ENCODE data around the gene PPIL4. TPM values are rescaled to one million over a fixed set of nuclear protein-coding genes. Genes with fewer than 3 reads are reported as not detected.
A peak's percentile ranks its signal among the peaks of the same experiment; 100 is the strongest.

Gene PPIL4
- total RNA-seq, 1 experiment from 2014 or later = 36.9 TPM

- H4K91ac ChIP-seq (ENCODE audit: insufficient read length, low read depth, low read length) = no peak overlapping the region
- H2BK20ac ChIP-seq (ENCODE audit: low read depth, low read length, poor library complexity, severe bottlenecking) = no peak overlapping the region
- no peak overlapping the region for H2BK15ac ChIP-seq (ENCODE audit: low read depth, low read length)
- H3K4me1 ChIP-seq (ENCODE audit: insufficient read depth, low read length) = no peaks in the 10 kb centered on the region
- no peaks in the 10 kb centered on the region for H3K79me2 ChIP-seq (ENCODE audit: insufficient read depth, low read length)
- H2BK120ac ChIP-seq (ENCODE audit: low read depth, low read length, poor library complexity, severe bottlenecking) = no peak overlapping the region
- no peak overlapping the region for H3T11ph ChIP-seq (ENCODE audit: low read length)
- H3K14ac ChIP-seq (ENCODE audit: insufficient read depth, low read length) = no peak overlapping the region
- no peak overlapping the region for H3K18ac ChIP-seq (ENCODE audit: insufficient read length, low read depth, low read length)
- no peak overlapping the region for H4K8ac ChIP-seq (replicated peaks; ENCODE audit: insufficient read length, low read depth, low read length)
- H3K9me3 ChIP-seq (ENCODE audit: control insufficient read depth, low read depth, low read length) = no peaks in the 10 kb centered on the region
- no peak for TF ChIP-seq CTCF (conservative IDR thresholded peaks at IDR 0.05)
- no peak overlapping the region for H2BK12ac ChIP-seq (ENCODE audit: insufficient read length, low read depth, low read length)
- H3K23ac ChIP-seq (ENCODE audit: insufficient read length, low read depth, low read length) = no peak overlapping the region
- H2AFZ ChIP-seq (ENCODE audit: low read length) = no peak overlapping the region
- H3K27ac ChIP-seq (ENCODE audit: insufficient read length, low read depth, low read length) = no peak overlapping the region
- H3K4ac ChIP-seq (ENCODE audit: low read depth, low read length) = no peak overlapping the region
- H3K27me3 ChIP-seq (ENCODE audit: insufficient read depth, low read length) = no peaks in the 10 kb centered on the region
- H3K4me2 ChIP-seq (ENCODE audit: insufficient read depth, insufficient read length, low read length) = no peak overlapping the region
- H4K5ac ChIP-seq (ENCODE audit: insufficient read length, low read depth, low read length) = no peak overlapping the region
- WGBS (ENCODE audit: extremely low coverage, insufficient read length, low lambda C conversion rate) = no CpG with 5 or more reads among the region's 3 CpGs
- DNase-seq = no peak
- no peak overlapping the region for H3K9ac ChIP-seq (ENCODE audit: extremely low read depth, insufficient read length, low read length)
- no peaks in the 10 kb centered on the region for H4K20me1 ChIP-seq (ENCODE audit: control insufficient read depth, insufficient read depth, insufficient read length)
- H3K23me2 ChIP-seq (ENCODE audit: insufficient read length, low read depth, low read length, poor library complexity, severe bottlenecking) = no peaks in the 10 kb centered on the region
- no peak overlapping the region for H2AK5ac ChIP-seq (ENCODE audit: insufficient read length, low read length)
- no peaks in the 10 kb centered on the region for H3K36me3 Mint-ChIP-seq (ENCODE audit: insufficient read depth in 1 of 3, low read depth in 3 of 3)
- no peaks in the 10 kb centered on the region for H3K9me3 Mint-ChIP-seq
- H3K27ac Mint-ChIP-seq = peak overlapping the region in 1 of 3 experiments; percentile 63; a peak in 1 of 7 replicates
- no peaks in the 10 kb centered on the region for H3K27me3 Mint-ChIP-seq (ENCODE audit: low read depth)
- peaks cover 12 to 16% of the 10 kb centered on the region in 2 experiments for H3K4me1 Mint-ChIP-seq
- H3K4me3 Mint-ChIP-seq = no peak overlapping the region
- H3K56ac ChIP-seq (ENCODE audit: insufficient read length, low read depth, low read length) = no peak overlapping the region
- H3K79me1 ChIP-seq (ENCODE audit: insufficient read depth, low read depth, low read length, poor library complexity, severe bottlenecking) = no peaks in the 10 kb centered on the region
- H2BK5ac ChIP-seq (ENCODE audit: insufficient read length, low read length) = no peak overlapping the region
Measured at GRCh38 chr6:149483334-149483725, 62.5 kb downstream of the PPIL4 start.

All from H9 (cell line).